MCF 10A (cell line): ENCODE measurements around the gene SGSH. TPM values are rescaled to one million over a fixed set of nuclear protein-coding genes. Genes with fewer than 3 reads are reported as not detected.

ENCODE experiments used
- BruUV-seq: library from RNA; stranded (reverse); fragments of 400-500 nt; replicated peaks from 2 replicates; lab custom pipeline; 2021; lab: Mats Ljungman, UMichigan
- CTCF ChIA-PET: fragments of 300-600 bp; sonication (Branson Sonifier 250); formaldehyde crosslinking; extraction: SDS; loops from one replicate; lab custom pipeline; 2021; ENCODE audit warnings: antibody characterized with exemption, inconsistent platforms; lab: Yijun Ruan, JAX
- POLR2A ChIA-PET: fragments of 300-600, 350-650 bp; sonication (Branson Sonifier 250); formaldehyde crosslinking; extraction: SDS; loops from one replicate; lab custom pipeline; 2020; ENCODE audit warnings: antibody characterized with exemption, inconsistent platforms; lab: Yijun Ruan, JAX
- DNase-seq: peaks from one replicate; pipeline ENCODE4 v3.0.0-alpha.2; 2018; ENCODE audit not compliant: unreplicated experiment
- H3K27ac Mint-ChIP-seq: one replicate; pipeline ENCODE4 v1.8.0; 2022; ENCODE audit warnings: mild to moderate bottlenecking, low read depth, mixed read lengths; ENCODE audit not compliant: unreplicated experiment
- H3K27me3 Mint-ChIP-seq: one replicate; pipeline ENCODE4 v1.8.0; 2022; ENCODE audit warnings: mixed read lengths; ENCODE audit not compliant: insufficient read depth, unreplicated experiment
- H3K36me3 Mint-ChIP-seq: one replicate; pipeline ENCODE4 v1.8.0; 2022; ENCODE audit warnings: mild to moderate bottlenecking, moderate library complexity, mixed read lengths; ENCODE audit not compliant: insufficient read depth, unreplicated experiment
- H3K4me1 Mint-ChIP-seq: one replicate; pipeline ENCODE4 v1.8.0; 2022; ENCODE audit warnings: mixed read lengths; ENCODE audit not compliant: insufficient read depth, unreplicated experiment
- H3K4me3 Mint-ChIP-seq: one replicate; pipeline ENCODE4 v1.8.0; 2022; ENCODE audit warnings: mild to moderate bottlenecking, moderate library complexity, mixed read lengths; ENCODE audit not compliant: unreplicated experiment
- H3K9me3 Mint-ChIP-seq: one replicate; pipeline ENCODE4 v1.8.0; 2022; ENCODE audit warnings: mixed read lengths; ENCODE audit not compliant: unreplicated experiment
- CTCF ChIP-seq: fragments of 200-600 bp; IDR thresholded peaks from one replicate; pipeline ENCODE4 v1.8.0; 2022; ENCODE audit warnings: antibody characterized with exemption, mild to moderate bottlenecking; ENCODE audit not compliant: unreplicated experiment
- intact Hi-C: fragments of 100-400 bp; cut with micrococcal nuclease; formaldehyde crosslinking; loops from 2 replicates; pipeline ENCODE4 v1.14.1; 2022
- total RNA-seq: library from RNA; stranded (reverse); gene quantifications from 2 replicates; pipeline ENCODE4 v1.2.3, GENCODE V29; 2022

The SGSH gene
- total RNA-seq, 1 experiment from 2014 or later, result 42.0 TPM

GRCh38 chr17:80227666-80228065 is 7.5 kb upstream of the SGSH start:
- H3K9me3 Mint-ChIP-seq, result peaks cover 10% of the 10 kb centered on the region
- no TSS peak for BruUV-seq
- ChIA-PET CTCF (interaction anchor here (1.8 kb wide), 1 partner anchor 31 kb away, joined by 6 read pairs; no protein-coding TSS in a partner anchor), POLR2A (interaction anchor here (0.6 kb wide), 1 partner anchor 28 kb away, joined by 3 read pairs; no protein-coding TSS in a partner anchor)
- no peak for DNase-seq
- intact Hi-C loops, result no loop called here
- no peak overlapping the region for H3K4me3 Mint-ChIP-seq
- TF ChIP-seq CTCF, result no peak
- no peak overlapping the region for H3K27ac Mint-ChIP-seq
- peaks cover 6% of the 10 kb centered on the region for H3K4me1 Mint-ChIP-seq
- no peaks in the 10 kb centered on the region for H3K27me3 Mint-ChIP-seq
- H3K36me3 Mint-ChIP-seq, result peaks cover 7% of the 10 kb centered on the region

GRCh38 chr17:80227156-80227555 is 7.0 kb upstream of the SGSH start:
- POLR2A ChIA-PET, result interaction anchor here (0.6 kb wide), 1 partner anchor 27 kb away, joined by 3 read pairs; no protein-coding TSS in a partner anchor
- peaks cover 7% of the 10 kb centered on the region for H3K36me3 Mint-ChIP-seq
- DNase-seq, result no peak

GRCh38 chr17:80225230-80225629 is 5.1 kb upstream of the SGSH start:
- Mint-ChIP-seq H3K9me3 (no peaks in the 10 kb centered on the region), H3K4me3 (no peak overlapping the region), H3K36me3 (peaks cover 4% of the 10 kb centered on the region), H3K27ac (no peak overlapping the region), H3K4me1 (peaks cover 6% of the 10 kb centered on the region), H3K27me3 (no peaks in the 10 kb centered on the region)
- intact Hi-C loops, result no loop called here
- CTCF ChIA-PET, result interaction anchor here (0.6 kb wide), 1 partner anchor 233 kb away, joined by 3 read pairs; no protein-coding TSS in a partner anchor
- no TSS peak for BruUV-seq
- TF ChIP-seq CTCF, result no peak
- POLR2A ChIA-PET, result interaction anchor here (1.3 kb wide), 1 partner anchor 19 kb away, joined by 6 read pairs; no protein-coding TSS in a partner anchor
- no peak for DNase-seq

More at GRCh38 chr17:80227156-80227555, 7.0 kb upstream of the SGSH start:
- peaks cover 5% of the 10 kb centered on the region for H3K9me3 Mint-ChIP-seq
- intact Hi-C loops, result no loop called here
- H3K4me3 Mint-ChIP-seq, result no peak overlapping the region
- no peak overlapping the region for H3K27ac Mint-ChIP-seq
- CTCF ChIA-PET, result interaction anchor here (0.5 to 1.8 kb wide), 2 partner anchors 30 to 399 kb away, joined by 3 to 6 read pairs; no protein-coding TSS in a partner anchor
- no peaks in the 10 kb centered on the region for H3K27me3 Mint-ChIP-seq
- no peak for TF ChIP-seq CTCF
- H3K4me1 Mint-ChIP-seq, result peaks cover 6% of the 10 kb centered on the region
- no TSS peak for BruUV-seq

GRCh38 chr17:80224683-80225082 is 4.5 kb upstream of the SGSH start:
- H3K27me3 Mint-ChIP-seq, result no peaks in the 10 kb centered on the region
- intact Hi-C loops, result no loop called here
- TF ChIP-seq CTCF, result no peak
- POLR2A ChIA-PET, result interaction anchor here (1.3 kb wide), 1 partner anchor 19 kb away, joined by 6 read pairs; no protein-coding TSS in a partner anchor
- no peaks in the 10 kb centered on the region for H3K36me3 Mint-ChIP-seq
- CTCF ChIA-PET, result no interaction called here
- H3K27ac Mint-ChIP-seq, result no peak overlapping the region
- no peaks in the 10 kb centered on the region for H3K9me3 Mint-ChIP-seq
- BruUV-seq, result no TSS peak
- no peak overlapping the region for H3K4me3 Mint-ChIP-seq
- peaks cover 6% of the 10 kb centered on the region for H3K4me1 Mint-ChIP-seq
- DNase-seq, result no peak
